Stimulated activated naive CD8-positive, alpha-beta T cell treated with anti-CD3 and anti-CD28 coated beads, Interleukin-15, Interleukin-2, amounts not matched to agents 100 U/mL and 50 U/mL, for 24 hours (primary cell): ENCODE measurements around the gene AGPAT2.

Experiments
- ATAC-seq: fragments of 150-1000 bp; cut with Tn5 transposase; one replicate; pipeline ENCODE4 v1.10.0; 2021
- DNase-seq: peaks from one replicate; pipeline ENCODE4 v3.0.0; 2021

The AGPAT2 gene

DNA sequence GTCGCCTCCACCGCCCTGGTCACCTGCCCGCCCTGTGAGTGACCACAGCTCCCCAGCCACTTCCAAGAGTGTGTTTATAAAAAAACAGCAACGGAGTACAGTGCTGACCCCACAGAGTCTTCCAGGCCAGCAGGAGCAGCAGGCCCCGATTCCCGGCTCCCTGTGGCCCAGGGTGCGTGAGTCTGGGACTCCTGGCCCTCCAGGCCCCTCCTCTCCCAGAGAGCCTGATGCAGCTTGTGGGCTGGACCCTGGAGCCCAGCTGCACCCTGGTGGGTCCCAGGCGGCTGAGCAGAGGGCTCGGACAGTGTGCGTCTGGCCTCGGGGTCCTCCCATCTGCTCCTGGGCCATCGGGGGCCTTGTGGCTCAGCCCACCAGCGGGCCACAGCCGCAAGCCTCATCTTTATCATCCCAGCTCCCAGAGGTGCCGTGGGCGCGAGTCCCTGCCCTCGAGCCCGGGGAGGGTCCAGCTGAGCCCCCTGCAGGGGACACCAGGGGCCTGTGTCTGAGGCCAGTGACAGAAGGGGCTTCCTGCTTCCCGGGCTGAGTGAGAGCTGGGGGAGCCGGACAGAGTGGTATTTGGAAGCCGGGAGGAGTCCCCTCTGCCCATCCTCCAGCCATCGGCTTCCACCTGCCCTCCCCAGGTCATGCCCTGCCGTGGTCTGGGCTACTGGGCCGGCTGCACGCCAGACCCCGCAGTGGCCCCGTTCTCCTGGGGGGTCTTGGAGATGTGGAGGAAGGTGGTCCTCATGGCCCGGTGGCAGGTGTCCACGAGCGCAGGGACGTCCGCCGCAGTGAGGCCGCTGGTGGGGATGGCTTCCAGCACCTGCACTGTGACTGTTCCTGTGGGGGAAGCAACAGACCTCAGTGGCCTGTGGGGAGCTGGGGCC lies 13.9 kb downstream of the AGPAT2 start:
- no peak for ATAC-seq
- DNase-seq: no peak

DNA sequence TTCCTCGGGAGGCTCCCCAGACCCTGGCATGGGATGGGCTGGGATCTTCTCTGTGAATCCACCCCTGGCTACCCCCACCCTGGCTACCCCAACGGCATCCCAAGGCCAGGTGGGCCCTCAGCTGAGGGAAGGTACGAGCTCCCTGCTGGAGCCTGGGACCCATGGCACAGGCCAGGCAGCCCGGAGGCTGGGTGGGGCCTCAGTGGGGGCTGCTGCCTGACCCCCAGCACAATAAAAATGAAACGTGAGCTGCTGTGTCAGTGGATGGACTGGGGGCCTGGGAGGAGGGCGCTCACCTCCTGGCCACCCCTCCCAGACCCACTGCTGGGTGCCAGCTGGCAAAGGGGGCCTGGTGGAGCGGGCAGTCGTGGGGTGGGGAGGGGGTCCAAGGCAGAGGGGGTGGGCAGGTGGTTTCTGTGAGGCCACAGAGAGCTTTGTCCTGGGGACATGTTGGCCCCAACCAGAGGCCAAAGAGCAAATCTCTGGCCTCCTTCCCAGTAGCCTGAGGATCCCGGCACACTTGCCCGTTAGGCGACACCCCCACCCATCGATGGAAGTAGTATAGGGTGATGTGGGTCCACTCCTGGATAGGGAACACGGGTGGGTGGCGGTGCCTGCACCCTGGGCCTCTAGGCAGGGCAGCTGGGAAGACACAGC lies 14.7 kb downstream of the AGPAT2 start:
- ATAC-seq (no peak), DNase-seq (no peak)

DNA sequence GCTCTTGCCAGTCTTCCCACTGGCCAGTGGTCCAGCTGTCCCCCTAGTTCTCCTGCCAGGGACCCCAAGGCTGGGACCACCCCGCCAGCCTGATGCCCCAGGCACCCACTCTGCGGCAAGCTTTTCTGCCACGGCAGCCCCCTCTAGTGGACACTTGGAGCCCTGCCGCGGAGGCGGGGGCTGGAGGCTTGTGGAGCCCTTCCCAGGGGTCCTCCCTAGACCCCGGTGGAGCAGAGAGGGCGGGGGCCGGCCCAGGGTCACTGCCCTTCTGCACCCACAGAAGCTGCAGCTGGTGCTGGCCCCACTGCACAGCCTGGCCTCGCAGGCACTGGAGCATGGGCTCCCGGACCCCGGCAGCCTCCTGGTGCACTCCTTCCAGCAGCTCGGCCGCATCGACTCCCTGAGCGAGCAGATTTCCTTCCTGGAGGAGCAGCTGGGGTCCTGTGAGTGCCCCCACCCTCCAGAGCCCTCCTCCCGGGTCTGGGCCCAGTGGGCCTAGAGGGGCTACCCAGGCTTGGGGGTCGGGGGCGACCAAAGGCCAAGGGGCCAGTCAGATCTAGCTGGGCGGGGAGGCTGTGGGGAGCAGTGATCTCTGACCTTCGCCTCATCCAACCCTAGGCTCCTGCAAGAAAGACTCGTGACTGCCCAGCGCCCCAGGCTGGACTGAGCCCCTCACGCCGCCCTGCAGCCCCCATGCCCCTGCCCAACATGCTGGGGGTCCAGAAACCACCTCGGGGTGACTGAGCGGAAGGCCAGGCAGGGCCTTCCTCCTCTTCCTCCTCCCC lies 15.4 kb downstream of the AGPAT2 start:
- DNase-seq (peak; percentile 68), ATAC-seq (no peak)

DNA sequence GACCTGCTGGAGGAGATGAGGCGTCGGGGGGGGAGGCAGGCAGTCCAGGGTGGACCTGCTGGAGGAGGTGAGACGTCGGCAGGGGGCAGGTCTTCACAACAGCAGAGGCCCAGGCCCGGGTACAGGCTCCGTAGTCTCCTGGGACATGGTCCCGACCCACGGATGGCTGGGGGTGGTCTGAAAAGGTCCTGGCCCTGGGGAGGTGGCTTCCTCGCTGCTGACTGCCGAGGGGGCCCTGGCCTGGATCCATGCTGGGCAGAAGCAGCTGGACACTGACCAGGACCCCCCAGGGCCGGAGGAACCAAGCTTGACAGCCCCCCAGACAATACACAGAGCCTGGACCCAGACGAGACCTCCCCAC lies 16.0 kb downstream of the AGPAT2 start:
- no peak for ATAC-seq
- DNase-seq: no peak

DNA sequence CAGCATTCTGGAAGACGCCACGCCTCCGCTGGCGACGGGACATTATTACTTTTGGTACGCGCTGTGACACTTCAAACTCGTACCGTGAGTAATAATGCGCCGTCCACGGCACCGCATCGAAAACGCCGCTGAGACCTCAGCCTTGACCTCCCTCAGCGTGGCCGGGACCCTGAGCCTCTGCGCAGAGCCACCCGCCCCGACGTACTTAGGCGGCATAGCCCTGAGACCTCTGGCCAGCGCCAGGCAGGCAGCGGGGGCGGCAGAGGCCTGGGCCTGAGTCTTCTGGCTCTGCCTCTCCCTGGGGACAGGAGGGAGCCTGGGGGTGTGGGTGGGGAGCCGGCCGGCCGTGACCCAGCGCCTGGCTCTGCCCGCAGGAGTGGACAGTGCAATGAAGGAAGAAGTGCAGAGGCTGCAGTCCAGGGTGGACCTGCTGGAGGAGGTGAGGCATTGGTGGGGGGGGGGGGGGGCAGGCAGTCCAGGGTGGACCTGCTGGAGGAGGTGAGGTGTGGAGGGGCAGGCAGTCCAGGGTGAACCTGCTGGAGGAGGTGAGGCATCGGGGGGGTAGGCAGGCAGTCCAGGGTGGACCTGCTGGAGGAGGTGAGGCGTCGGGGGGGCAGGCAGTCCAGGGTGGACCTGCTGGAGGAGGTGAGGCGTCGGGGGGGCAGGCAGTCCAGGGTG lies 16.5 kb downstream of the AGPAT2 start:
- no peak for ATAC-seq
- DNase-seq: no peak

DNA sequence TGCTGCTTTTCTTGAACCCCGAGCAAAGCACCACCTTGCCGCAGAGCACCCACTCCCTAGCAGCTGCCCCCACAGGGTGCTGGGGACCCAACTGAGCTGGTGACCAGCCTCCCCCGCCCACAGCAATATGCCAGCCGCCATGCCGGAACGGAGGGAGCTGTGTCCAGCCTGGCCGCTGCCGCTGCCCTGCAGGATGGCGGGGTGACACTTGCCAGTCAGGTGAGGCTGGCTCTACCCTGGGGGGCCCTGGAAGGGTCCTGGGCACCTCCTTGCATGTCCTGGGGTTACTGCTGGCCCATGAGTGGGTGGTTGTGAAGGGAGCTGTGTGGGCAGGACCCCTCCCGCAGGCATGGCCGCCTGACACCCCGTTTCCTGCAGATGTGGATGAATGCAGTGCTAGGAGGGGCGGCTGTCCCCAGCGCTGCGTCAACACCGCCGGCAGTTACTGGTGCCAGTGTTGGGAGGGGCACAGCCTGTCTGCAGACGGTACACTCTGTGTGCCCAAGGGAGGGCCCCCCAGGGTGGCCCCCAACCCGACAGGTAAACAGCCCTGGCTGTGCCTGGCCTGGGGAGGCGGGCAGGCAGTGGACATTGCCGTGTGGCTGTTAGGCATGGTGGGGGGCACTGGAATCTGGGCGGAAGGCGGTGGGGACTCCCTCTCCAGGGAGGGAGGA lies 17.3 kb downstream of the AGPAT2 start:
- DNase-seq (no peak), ATAC-seq (no peak)

DNA sequence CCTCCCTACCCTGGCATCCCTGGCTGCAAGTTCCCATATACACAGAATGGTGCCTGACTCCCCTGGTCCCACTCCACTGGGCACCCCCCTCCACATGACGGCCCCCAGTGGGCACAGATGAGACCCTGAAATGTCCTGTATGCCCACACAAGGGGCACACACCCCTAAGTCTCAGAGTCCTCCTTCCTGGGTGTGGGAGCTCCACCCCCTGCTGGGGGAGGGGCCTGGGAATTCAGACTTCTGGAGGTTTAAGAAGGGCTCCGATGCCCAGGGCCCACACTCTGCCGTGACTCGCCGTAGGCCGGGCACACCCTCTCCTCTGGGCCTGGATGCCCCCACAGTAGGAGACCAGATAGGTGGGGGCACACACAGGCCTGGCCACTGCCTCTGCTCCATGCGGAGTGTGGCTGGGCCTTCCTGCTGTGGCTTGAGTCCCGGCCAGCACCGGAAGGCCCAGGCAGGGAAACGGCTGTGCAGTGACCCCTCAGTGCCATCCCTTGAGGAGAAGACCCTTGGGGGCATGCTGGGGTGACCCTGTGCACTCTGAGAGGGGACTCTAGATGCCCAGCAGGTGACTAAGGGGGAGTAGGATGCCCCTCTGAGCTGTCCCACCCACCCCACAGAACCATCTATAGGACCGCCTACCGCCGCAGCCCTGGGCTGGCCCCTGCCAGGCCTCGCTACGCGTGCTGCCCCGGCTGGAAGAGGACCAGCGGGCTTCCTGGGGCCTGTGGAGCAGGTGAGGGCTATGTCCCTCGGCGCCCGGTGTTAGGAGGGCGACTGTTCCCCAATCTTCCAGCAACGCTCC lies 18.1 kb downstream of the AGPAT2 start:
- no peak for ATAC-seq
- DNase-seq: no peak

DNA sequence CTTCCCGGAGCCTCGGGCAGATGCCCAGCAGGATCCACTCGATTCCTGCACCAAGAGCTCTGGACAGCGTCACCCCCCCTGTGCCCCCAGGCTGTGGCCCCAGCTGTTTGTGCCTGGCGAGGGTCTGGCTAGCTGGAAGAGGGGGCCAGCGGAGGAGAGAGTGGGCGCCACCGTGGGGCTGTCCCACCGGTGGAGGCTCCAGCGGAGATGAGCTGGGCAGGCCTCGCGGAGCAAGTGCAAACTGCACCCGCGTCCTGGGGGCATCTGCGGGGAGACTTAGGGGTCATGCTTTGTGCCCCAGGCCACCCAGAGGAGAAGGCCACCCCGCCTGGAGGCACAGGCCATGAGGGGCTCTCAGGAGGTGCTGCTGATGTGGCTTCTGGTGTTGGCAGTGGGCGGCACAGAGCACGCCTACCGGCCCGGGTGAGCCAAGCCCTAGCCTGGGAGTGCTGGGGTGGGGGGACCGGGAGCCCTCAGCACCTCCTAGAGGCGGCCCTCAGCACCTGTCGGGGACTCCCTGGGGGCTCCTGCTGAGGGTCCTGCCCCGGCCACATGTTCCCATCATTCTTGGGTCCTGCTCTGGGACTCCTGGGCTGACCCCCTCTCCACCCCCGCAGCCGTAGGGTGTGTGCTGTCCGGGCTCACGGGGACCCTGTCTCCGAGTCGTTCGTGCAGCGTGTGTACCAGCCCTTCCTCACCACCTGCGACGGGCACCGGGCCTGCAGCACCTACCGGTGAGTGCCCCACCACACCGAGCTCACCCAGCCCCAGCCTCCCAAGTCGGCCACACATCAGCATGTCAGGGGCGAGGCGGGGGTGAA lies 19.1 kb downstream of the AGPAT2 start:
- ATAC-seq (no peak), DNase-seq (no peak)

DNA sequence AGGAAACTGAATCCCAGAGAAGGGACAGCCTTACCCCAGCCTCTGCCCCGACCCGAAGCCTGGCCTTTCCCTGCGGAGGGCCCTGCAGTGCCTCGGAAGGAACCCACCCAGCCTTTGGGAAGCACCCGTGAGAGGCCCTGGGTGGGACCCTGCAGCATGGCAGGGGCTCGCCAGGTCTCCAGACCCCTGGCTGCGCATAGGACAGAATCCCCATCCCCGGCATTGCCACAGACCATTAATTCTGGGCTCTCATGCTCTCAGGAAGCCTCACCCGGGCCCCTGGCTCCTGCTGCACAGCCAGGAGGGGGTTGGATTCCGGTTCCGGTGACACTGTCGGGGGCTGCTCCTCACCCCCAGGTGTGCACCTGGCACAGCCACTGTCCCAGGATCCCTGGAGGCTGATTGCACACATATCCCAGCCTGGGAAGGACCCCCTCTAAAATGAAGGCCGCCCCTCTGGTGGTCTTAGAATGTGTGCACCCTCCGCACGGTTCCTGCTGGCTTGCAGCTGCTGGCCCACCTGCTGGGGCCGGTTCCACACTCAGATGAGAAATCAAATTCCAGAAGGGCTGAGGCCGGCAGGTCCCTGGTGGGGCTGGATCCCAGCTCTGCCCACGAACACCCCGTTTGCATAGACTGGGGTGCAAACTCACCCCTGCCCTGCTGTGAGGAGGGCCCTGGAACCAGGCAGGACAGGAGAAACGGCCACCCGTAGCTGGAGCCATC lies 19.9 kb downstream of the AGPAT2 start:
- DNase-seq (no peak), ATAC-seq (no peak)

DNA sequence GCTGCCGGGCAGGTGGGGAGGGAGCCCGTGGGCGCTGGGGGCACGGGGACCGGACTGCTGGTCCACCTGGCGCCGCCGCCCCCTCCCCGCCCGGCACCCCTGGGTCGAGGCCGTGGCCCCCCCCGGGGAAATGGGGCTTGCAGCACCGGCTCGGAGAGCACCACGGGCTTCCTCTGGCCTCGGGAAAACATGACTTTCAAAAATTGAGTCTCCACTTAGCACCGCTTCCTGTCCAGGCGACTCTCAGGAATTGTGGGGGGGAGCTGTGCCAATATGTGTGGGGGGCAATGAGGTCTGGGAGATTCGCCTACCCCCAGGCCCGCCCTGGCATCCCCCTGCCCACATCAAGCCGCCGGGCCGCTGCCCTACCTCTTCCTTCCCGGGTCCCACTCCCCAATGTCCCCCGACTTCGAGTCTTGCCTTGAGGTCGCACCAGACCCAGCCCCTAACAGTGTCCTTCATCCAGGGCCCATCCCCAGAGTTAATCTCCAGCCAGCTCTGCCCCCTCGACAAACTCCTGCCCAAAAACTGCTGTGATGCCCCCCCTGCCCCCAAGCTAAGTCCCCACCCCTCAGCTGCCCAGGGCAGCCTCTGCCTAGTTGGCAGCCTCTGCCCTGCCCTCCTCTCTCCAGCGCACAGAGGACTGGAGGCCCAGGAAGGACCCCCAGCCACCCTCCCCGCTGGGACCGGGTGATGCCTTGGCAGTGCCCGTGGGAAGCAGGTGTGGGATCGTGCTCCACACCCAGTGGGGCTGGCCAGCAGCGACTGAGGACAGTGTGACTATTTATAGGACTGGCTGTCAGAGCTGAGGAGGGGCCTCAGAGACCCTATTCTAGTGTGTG lies 20.7 kb downstream of the AGPAT2 start:
- ATAC-seq (no peak), DNase-seq (no peak)

DNA sequence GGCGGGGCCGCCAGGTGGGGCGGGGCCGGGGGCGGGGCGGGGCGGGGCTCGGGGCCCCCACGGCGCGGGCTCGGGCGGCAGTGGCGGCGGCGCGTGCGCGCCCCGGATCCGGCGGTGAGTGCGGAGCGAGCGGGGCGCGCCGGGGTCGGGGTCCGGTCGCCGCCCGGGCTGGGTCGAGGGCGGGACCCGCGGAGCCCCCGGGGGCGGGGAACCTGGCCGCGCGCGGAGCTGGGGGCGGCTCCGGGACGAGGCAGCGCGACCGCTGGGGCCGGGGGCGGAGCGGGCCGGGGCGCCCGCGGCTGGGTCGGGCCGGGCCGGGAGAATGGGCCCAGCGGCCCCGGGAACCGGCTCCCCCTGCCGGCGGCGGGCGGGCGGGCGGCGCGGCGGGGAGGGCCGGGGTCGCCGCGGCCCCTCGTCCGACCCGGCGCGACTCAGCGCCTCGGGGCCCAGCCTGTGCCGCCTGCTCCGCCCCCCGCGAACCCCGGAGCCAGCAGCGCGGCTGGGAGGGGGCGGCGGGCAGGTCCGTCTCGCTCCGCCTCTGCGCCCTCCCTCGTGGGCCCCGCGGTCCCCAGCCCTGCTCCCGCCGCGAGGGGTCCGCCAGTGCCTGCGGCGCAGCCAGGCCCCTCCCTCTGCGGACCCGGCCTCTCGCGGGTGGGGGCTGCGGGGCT lies 21.4 kb downstream of the AGPAT2 start:
- DNase-seq: peak; percentile 41
- ATAC-seq: peak; percentile 38

DNA sequence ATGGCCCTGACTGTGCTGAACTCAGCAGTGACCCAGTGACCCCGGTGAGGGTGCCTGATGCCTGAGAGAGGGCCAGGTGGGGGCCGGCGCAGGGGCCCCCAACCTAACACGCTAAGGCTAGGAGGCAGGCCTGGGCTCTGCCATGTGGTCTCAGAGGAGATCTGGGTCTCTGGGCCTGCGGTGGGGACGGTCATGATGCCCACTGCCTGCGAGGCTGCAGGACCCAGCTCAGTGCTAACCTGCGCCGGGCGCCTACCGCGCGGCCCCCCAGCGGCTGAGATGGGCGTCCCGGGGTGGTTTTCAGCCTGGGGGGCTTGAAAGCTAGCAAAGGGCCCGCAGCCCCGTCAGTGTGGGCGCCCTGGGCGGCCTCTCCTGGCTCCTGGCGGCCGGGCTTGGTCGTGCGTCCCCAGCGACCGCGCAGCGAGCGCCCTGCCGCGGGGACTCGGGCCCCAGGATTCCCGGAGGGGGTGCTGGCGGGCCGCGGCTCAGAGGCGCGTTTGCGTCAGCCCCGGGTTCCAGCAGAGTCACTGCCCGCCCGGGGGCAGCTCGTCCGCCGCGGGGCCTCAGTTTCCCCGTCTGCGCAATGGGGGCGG lies 22.1 kb downstream of the AGPAT2 start:
- ATAC-seq: peak; percentile 38
- DNase-seq: peak; percentile 51

DNA sequence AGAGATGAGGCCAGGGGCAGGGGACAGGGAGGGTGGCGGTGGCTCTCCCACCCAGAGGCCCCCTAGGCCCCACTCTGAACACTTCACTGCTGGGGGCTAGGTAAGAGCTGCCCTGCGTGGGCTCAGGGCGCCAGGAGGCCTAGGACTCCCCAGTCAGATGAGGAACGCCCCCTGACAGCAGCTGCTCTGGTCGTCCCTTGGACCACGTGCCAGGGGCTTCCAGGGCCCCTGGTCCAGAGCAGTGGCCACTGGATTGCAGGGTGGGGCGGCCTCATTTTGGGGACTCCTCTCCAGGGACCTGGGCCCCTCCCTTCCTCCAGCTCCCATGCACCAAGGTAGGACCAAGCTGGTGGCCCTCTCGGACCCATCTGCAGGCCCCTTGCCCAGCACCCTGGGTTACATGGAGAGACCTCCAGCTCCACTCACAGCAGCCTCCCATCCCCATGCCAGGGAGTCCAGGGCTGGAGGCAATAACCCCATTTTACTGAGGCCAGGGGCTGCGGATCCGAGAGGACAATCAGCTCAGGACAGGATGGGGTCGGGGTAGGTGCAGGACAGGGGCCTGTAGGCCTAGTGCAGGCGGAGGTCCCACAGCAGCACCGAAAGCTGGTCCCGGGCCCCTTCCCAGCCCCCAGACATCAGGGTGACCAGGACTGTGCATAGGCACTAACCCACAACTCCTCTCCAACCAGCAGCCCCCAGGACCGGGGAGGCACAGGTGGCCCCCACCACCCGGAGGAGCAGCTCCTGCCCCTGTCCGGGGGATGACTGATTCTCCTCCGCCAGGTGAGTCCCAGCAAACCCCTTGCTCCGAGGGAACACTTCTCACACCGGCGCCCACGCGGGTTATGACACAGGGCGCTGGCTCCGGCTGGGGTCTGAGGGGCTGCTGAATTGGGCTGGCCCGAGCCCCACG lies 23.0 kb downstream of the AGPAT2 start:
- DNase-seq (no peak), ATAC-seq (no peak)

DNA sequence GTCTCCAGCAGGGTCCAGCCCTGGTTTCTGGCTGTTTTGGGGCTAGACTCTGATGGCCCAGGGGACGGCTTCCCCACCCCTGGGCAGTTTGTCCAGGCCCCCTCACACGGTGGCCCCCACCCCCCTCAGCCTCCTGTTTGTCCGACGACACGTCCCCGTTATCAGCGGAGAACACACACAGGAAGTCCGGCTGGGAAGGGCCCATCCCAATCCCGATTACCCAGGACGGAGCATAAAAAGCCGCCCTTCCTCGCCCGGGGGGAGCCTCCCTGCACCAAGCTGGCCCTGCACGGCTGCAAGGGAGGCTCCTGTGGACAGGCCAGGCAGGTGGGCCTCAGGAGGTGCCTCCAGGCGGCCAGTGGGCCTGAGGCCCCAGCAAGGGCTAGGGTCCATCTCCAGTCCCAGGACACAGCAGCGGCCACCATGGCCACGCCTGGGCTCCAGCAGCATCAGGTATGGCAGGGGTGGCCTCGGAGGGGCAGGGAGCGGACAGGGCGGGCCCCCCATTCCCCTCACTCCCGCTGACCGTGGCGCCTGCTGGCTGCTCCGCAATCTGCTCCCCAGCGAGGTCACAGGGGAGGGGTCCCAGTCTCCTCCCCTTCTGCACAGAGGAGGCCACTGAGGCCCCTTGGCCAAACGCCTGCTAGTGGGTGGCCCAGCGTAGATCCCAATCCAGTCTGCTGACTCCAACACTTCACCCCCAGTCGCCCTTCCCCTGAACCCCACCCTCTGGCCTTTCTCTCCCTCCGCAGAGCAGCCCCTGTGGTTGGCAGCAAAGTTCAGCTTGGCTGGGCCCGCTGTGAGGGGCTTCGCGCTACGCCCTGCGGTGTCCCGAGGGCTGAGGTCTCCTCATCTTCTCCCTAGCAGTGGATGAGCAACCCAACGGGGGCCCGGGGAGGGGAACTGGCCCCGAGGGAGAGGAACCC lies 24.3 kb downstream of the AGPAT2 start, which contains the start of gene EGFL7:
EGFL7 (plus strand) TSS at position 261 of the 926 bp plus-strand sequence. CDS start 5,367 bp downstream, outside the sequence.
- DNase-seq (no peak), ATAC-seq (no peak)

DNA sequence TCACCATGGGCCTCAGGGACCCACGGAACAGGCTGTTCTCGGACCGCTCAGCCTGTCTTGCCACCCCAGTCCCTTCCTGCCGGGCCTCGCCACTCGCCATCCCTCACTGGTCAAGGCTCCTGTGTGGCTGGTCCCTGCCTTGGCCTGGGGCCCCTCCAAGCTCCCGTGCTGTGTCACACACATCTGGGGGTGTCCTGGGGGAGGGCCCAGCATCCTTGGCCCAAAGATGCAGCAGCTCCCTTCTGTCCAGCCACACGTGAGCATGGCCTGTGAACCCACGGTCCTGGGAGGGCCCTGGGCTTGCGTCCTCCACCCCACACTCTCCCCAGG lies 25.0 kb downstream of the AGPAT2 start:
- no peak for DNase-seq
- ATAC-seq: no peak
